HepG2 (cell line): ENCODE results near the gene GCN1. TPM values are rescaled to one million over a fixed set of nuclear protein-coding genes. Genes with fewer than 3 reads are reported as not detected.
A peak's percentile ranks its signal among the peaks of the same experiment; 100 is the strongest.

ENCODE experiments used
- ATAC-seq: fragments of 200-7000 bp; cut with Tn5 transposase; 3 replicates; pipeline ENCODE4 v1.9.1; 2020; ENCODE audit warnings: mild to moderate bottlenecking, moderate library complexity
- BruUV-seq: library from RNA; stranded (reverse); fragments of 400-500 nt; replicated peaks from 2 replicates; lab custom pipeline; 2021; lab: Mats Ljungman, UMichigan
- CTCF ChIA-PET: fragments of 300-600 bp; formaldehyde crosslinking; extraction: SDS; loops from one replicate; lab custom pipeline; 2021; ENCODE audit warnings: low total read pairs, inconsistent platforms, low intra/inter-chr PET ratio; lab: Yijun Ruan, JAX
- POLR2A ChIA-PET: fragments of 350-600 bp; sonication (Branson Sonifier 250); formaldehyde crosslinking; loops from one replicate; lab custom pipeline; 2020; ENCODE audit warnings: antibody characterized with exemption, inconsistent platforms; lab: Yijun Ruan, JAX
- DNase-seq: peaks from one replicate; pipeline ENCODE4 v3.0.0-alpha.2; 2015; ENCODE audit warnings: low spot score
- FAIRE-seq: peaks from 3 replicates; lab custom pipeline; 2011; peaks lifted over from hg19 to GRCh38; lab: Jason Lieb, UNC
- H2AFZ ChIP-seq: one replicate; pipeline ENCODE4 v1.6.1; 2011; ENCODE audit warnings: low read length, inconsistent platforms
- H3K27ac ChIP-seq: fragments of 300-600 bp; 3 replicates; pipeline ENCODE4 v1.8.0; 2011; ENCODE audit warnings: mixed run types, mild to moderate bottlenecking, mixed read lengths, low read length, inconsistent platforms; ENCODE audit not compliant: insufficient read depth; ENCODE audit errors: extremely low read length
- H3K27me3 ChIP-seq, 2 experiments: fragments of 200-600 bp in 1 of 2; 2 replicates in 1 of 2; 3 replicates in 1 of 2; pipeline versions ENCODE4 v1.6.0 to v1.8.0; 2011; ENCODE audit warnings: low read length in 2 of 2, mild to moderate bottlenecking in 2 of 2, moderate library complexity in 2 of 2, inconsistent platforms in 1 of 2; ENCODE audit not compliant: insufficient read depth in 2 of 2, control insufficient read depth in 1 of 2
- H3K36me3 ChIP-seq, 2 experiments: fragments of 200-600 bp in 1 of 2; replicated peaks in 1 of 2; 2 replicates in 1 of 2; 3 replicates in 1 of 2; pipeline versions ENCODE4 v1.5.1 to v1.8.0; 2011; ENCODE audit warnings: low read length in 2 of 2, inconsistent platforms in 1 of 2; ENCODE audit not compliant: insufficient read depth in 2 of 2, control insufficient read depth in 1 of 2
- H3K4me1 ChIP-seq: 2 replicates; pipeline ENCODE4 v1.5.1; 2012; ENCODE audit warnings: low read length, inconsistent platforms; ENCODE audit not compliant: insufficient read depth
- H3K4me2 ChIP-seq: 2 replicates; pipeline ENCODE4 v1.6.0; 2011; ENCODE audit warnings: low read depth, low read length, inconsistent platforms
- H3K4me3 ChIP-seq, 3 experiments: fragments of 200-600 bp in 1 of 3; sonication (generic), shearing (Covaris generic) in 1 of 3; replicated peaks in 1 of 3; 2 replicates each; pipeline ENCODE4 v1.5.1; 2011 to 2016; ENCODE audit warnings: low read length in 3 of 3, inconsistent platforms in 2 of 3, low read depth in 2 of 3, mild to moderate bottlenecking in 2 of 3, control low read depth in 1 of 3, mixed read lengths in 1 of 3; ENCODE audit not compliant: insufficient read depth in 1 of 3
- H3K79me2 ChIP-seq: one replicate; pipeline ENCODE4 v1.6.1; 2011; ENCODE audit warnings: low read length, inconsistent platforms; ENCODE audit not compliant: insufficient read depth
- H3K9ac ChIP-seq: 2 replicates; pipeline ENCODE4 v1.6.0; 2011; ENCODE audit warnings: mild to moderate bottlenecking, low read depth, low read length, inconsistent platforms; ENCODE audit not compliant: insufficient read depth
- H3K9me3 ChIP-seq: 2 replicates; pipeline ENCODE4 v1.5.1; 2012; ENCODE audit warnings: mild to moderate bottlenecking, low read length
- H4K20me1 ChIP-seq: 2 replicates; pipeline ENCODE4 v1.6.0; 2011; ENCODE audit warnings: inconsistent platforms, mild to moderate bottlenecking, low read length, moderate library complexity; ENCODE audit not compliant: insufficient read depth
- AGO1 ChIP-seq: fragments of 200-400 bp; formaldehyde crosslinking; IDR thresholded peaks from 2 replicates; pipeline ENCODE4 v1.6.1; 2017; ENCODE audit warnings: mild to moderate bottlenecking, low read depth, low read length, moderate library complexity; ENCODE audit not compliant: poor library complexity, severe bottlenecking
- CEBPB ChIP-seq: IDR thresholded peaks from 2 replicates; pipeline ENCODE4 v1.6.1; 2011; ENCODE audit warnings: low read depth, low read length, improper control_type of control experiment, borderline replicate concordance
- FOXA3 ChIP-seq: IDR thresholded peaks from 2 replicates; pipeline ENCODE4 v1.6.1; 2016; ENCODE audit warnings: missing genetic modification reagents, missing compliant biosample characterization
- HMGXB4 ChIP-seq, 2 experiments: sonication (generic) in 1 of 2; formaldehyde crosslinking in 1 of 2; IDR thresholded peaks; 2 replicates each; pipeline versions ENCODE4 v1.4.0 to v1.6.1; 2018 to 2020; ENCODE audit warnings: missing genetic modification reagents in 2 of 2, borderline replicate concordance in 1 of 2, low read depth in 1 of 2, mild to moderate bottlenecking in 1 of 2, missing biosample characterization in 1 of 2
- JARID2 ChIP-seq: sonication (generic); formaldehyde crosslinking; IDR thresholded peaks from 2 replicates; pipeline ENCODE4 v1.8.1; 2023; ENCODE audit warnings: missing genetic modification reagents, inconsistent platforms; ENCODE audit not compliant: insufficient replicate concordance
- KAT2B ChIP-seq: fragments of 150-350 bp; IDR thresholded peaks from 2 replicates; pipeline ENCODE4 v1.6.1; 2014; ENCODE audit warnings: low read depth, low read length, borderline replicate concordance
- KDM1A ChIP-seq: IDR thresholded peaks from 2 replicates; pipeline ENCODE4 v1.6.1; 2016; ENCODE audit warnings: missing compliant biosample characterization
- KMT2A ChIP-seq: sonication (generic); formaldehyde crosslinking; IDR thresholded peaks from 2 replicates; pipeline ENCODE4 v1.4.0; 2020; ENCODE audit warnings: missing genetic modification reagents
- MED13 ChIP-seq: sonication (generic); formaldehyde crosslinking; IDR thresholded peaks from 2 replicates; pipeline ENCODE4 v1.5.0; 2020; ENCODE audit warnings: missing genetic modification reagents
- MLLT10 ChIP-seq: sonication (generic); formaldehyde crosslinking; IDR thresholded peaks from 2 replicates; pipeline ENCODE4 v1.4.0; 2020; ENCODE audit warnings: missing genetic modification reagents
- PRDM10 ChIP-seq: sonication (generic); formaldehyde crosslinking; IDR thresholded peaks from 2 replicates; pipeline ENCODE4 v1.4.0; 2020; ENCODE audit warnings: low read depth, missing genetic modification reagents
- RELA ChIP-seq: sonication (generic); formaldehyde crosslinking; IDR thresholded peaks from 2 replicates; pipeline ENCODE4 v1.4.0; 2020; ENCODE audit warnings: missing genetic modification reagents
- RXRA ChIP-seq: sonication (generic); formaldehyde crosslinking; IDR thresholded peaks from 2 replicates; pipeline ENCODE4 v1.5.1; 2020; ENCODE audit warnings: missing genetic modification reagents
- SNAI1 ChIP-seq: sonication (generic); formaldehyde crosslinking; IDR thresholded peaks from 2 replicates; pipeline ENCODE4 v1.5.0; 2020; ENCODE audit warnings: mild to moderate bottlenecking, missing genetic modification reagents, borderline replicate concordance
- ZFP90 ChIP-seq: sonication (generic); formaldehyde crosslinking; IDR thresholded peaks from 2 replicates; pipeline ENCODE4 v1.8.0; 2022; ENCODE audit warnings: missing genetic modification reagents, mild to moderate bottlenecking, inconsistent platforms, borderline replicate concordance
- ZKSCAN1 ChIP-seq: fragments of 150-350 bp; IDR thresholded peaks from 2 replicates; pipeline ENCODE4 v1.6.1; 2014; ENCODE audit warnings: low read length
- ZNF136 ChIP-seq: sonication (generic); formaldehyde crosslinking; IDR thresholded peaks from 2 replicates; pipeline ENCODE4 v1.8.1; 2022; ENCODE audit warnings: low read depth, mild to moderate bottlenecking, moderate library complexity, missing genetic modification reagents
- ZNF350 ChIP-seq: sonication (generic); formaldehyde crosslinking; IDR thresholded peaks from 2 replicates; pipeline ENCODE4 v1.4.0; 2020; ENCODE audit warnings: mild to moderate bottlenecking, low read depth, missing genetic modification reagents, borderline replicate concordance
- ZNF383 ChIP-seq: sonication (generic); formaldehyde crosslinking; IDR thresholded peaks from 2 replicates; pipeline ENCODE4 v1.4.0; 2020; ENCODE audit warnings: missing genetic modification reagents, mild to moderate bottlenecking, borderline replicate concordance
- WGBS: methylation state at CpG from one replicate; pipeline ENCODE4 v1.1.6; 2017; ENCODE audit warnings: low lambda C conversion rate; 5-methylcytosine and 5-hydroxymethylcytosine counted together
- in situ Hi-C: cut with HindIII; loops from 2 replicates; pipeline ENCODE4 v1.10.0; 2017; ENCODE audit warnings: low pct_unique_long_range_greater_than_20kb; ENCODE audit not compliant: extremely low pct_ligation_motif_present
- intact Hi-C: fragments of 100-400 bp; cut with micrococcal nuclease; formaldehyde crosslinking; loops from one replicate; pipeline ENCODE4 v1.10.0; 2022; ENCODE audit not compliant: unreplicated experiment
- polyA plus RNA-seq, 8 experiments: library from polyadenylated mRNA; depleted of rRNA in 3 of 8; stranded (reverse) in 7 of 8; unstranded in 1 of 8; fragments of >200 nt; fragmentation: Illumina TruSeq in 4 of 8; extraction: Trizol in 4 of 8; gene quantifications; 2 replicates each; pipeline versions ENCODE4 v1.2.1 to v1.2.3, GENCODE V29; 2011 to 2016; ENCODE audit warnings: low read depth in 4 of 8, missing spikeins in 1 of 8, mixed read lengths in 1 of 8; ENCODE audit not compliant: insufficient read depth in 1 of 8
- total RNA-seq, 5 experiments: library from RNA; depleted of rRNA; stranded (reverse); fragments of >200 nt; fragmentation: Illumina TruSeq; extraction: Trizol; gene quantifications; 2 replicates each; pipeline ENCODE4 v1.2.3, GENCODE V29; 2016; ENCODE audit warnings: low read depth in 1 of 5

The GCN1 gene
- total and polyA plus RNA-seq, 2 of the 13 experiments (the other 11 are each of a cell fraction or from before 2014, with no cell fraction given) = 58.2 to 83.0 TPM

- peaks cover 54% of the 10 kb centered on the region for H3K79me2 ChIP-seq
- intact Hi-C loops (no loop called here), in situ Hi-C loops (no loop called here)
- H2AFZ ChIP-seq = no peak overlapping the region
- H4K20me1 ChIP-seq = peaks cover 9% of the 10 kb centered on the region
- peaks cover 57% of the 10 kb centered on the region for H3K4me1 ChIP-seq
- no peaks in the 10 kb centered on the region; a peak in 1 of 5 replicates for H3K36me3 ChIP-seq
- ATAC-seq = no peak
- TSS peak; percentile 75 for BruUV-seq
- DNase-seq = peak; percentile 41
- 26% methylated on average over 20 of the region's 31 CpGs for WGBS
- peak overlapping the region; percentile 93 to 99 (median 93) for H3K4me3 ChIP-seq
- CTCF ChIA-PET = no interaction called here
- FAIRE-seq = no peak
- no peaks in the 10 kb centered on the region for H3K9me3 ChIP-seq
- peak overlapping the region; percentile 99 for H3K4me2 ChIP-seq
- H3K9ac ChIP-seq = peak overlapping the region; percentile 91
- POLR2A ChIA-PET = interaction anchor here (0.7 to 7.5 kb wide), 9 partner anchors 10 to 176 kb away, joined by 3 to 92 read pairs (median 6); partner anchors contain the start of genes RNU4-1, RNU4-2 and RPLP0
- H3K27me3 ChIP-seq = no peaks in the 10 kb centered on the region; a peak in 1 of 5 replicates
- peak overlapping the region; percentile 71 for H3K27ac ChIP-seq
- TF ChIP-seq MLLT10 (CRISPR knock-in tag) = no peak
- TF ChIP-seq CEBPB = no peak
- TF ChIP-seq AGO1 = no peak
- no peak for TF ChIP-seq RELA (CRISPR knock-in tag)
- TF ChIP-seq MED13 (CRISPR knock-in tag) = no peak
- no peak for TF ChIP-seq ZNF350
- no peak for TF ChIP-seq ZNF383 (CRISPR knock-in tag)
- no peak for TF ChIP-seq FOXA3 (CRISPR knock-in tag)
- TF ChIP-seq SNAI1 (CRISPR knock-in tag) = no peak
- 0 out of 2 replicates have a peak, but pooled peaks have one; percentile 54 for TF ChIP-seq RXRA (CRISPR knock-in tag)
- 0 out of 4 replicates have a peak, but pooled peaks of 1 of the 2 experiments have one; percentile 30 for TF ChIP-seq HMGXB4 (CRISPR knock-in tag; IDR thresholded peaks at IDR 0.05; ENCODE audit: borderline replicate concordance in 1 of 2, low read depth in 1 of 2)
- TF ChIP-seq JARID2 (CRISPR knock-in tag) = no peak
- TF ChIP-seq KMT2A (CRISPR knock-in tag) = peak; percentile 48; the same call in 1 of the 2 replicates
- no peak for TF ChIP-seq PRDM10 (CRISPR knock-in tag)
- no peak for TF ChIP-seq ZKSCAN1
- TF ChIP-seq KAT2B = no peak
- TF ChIP-seq ZFP90 (CRISPR knock-in tag) = no peak
- TF ChIP-seq KDM1A (CRISPR knock-in tag) = 0 out of 2 replicates have a peak, but pooled peaks have one; percentile 43
- 0 out of 2 replicates have a peak, but pooled peaks have one; percentile 36 for TF ChIP-seq ZNF136
Measured at GRCh38 chr12:120115692-120116440, 78.6 kb downstream of the GCN1 start.
